OCI-LY1 (cell line): ENCODE measurements around the gene NCEH1.

Experiments
- EZH2 ChIP-seq: fragments of 200-600 bp; sonication (generic), shearing (Covaris generic); IDR thresholded peaks from 2 replicates; pipeline ENCODE4 v1.8.0; 2017; ENCODE audit warnings: borderline replicate concordance, mixed run types, mild to moderate bottlenecking, antibody characterized with exemption, low read length, moderate library complexity, mixed read lengths
- TF ChIP-seq, protein P1 (sequence below): fragments of 200-600 bp; sonication (generic), shearing (Covaris generic); IDR thresholded peaks from 2 replicates; pipeline ENCODE4 v1.5.1; 2017; ENCODE audit warnings: mild to moderate bottlenecking, antibody characterized with exemption, low read length, moderate library complexity, mixed read lengths

DNA sequence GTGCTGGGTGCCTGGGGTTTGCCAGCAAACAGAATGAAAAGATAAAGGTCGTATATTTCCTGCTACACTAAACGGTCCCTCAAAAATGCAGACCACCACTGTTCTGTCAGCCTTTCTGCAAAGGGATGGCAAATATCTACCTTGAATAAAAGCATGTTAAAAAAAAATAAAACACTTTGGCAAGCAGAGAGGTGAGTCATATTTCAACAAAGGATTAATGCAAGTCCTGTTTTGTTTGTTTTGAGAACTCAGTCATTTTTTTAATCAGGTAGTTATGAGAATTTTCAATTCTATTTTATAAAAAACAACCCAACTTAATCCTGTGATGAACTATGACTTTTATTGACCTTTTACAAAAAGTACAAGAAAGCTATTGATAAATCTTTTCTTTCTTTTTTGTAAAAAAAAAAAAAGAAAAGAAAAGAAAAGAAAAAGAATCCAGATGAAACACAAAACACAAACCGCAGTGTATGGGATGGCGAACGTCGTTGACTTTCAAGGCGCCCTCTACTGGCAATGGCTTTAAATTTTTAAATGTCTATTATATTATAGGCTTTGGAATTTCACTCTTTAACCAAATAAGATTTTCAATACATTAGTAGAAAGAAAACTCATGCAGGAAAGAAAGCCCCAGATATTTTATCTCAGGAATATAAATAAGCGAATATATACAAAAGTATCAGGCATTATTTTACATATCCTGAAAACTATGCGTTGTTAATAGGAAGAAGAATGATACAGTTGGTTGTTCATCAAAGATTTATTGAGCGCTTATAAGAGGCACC lies 87.8 kb downstream of the NCEH1 start:
- TF ChIP-seq, protein P1, sequence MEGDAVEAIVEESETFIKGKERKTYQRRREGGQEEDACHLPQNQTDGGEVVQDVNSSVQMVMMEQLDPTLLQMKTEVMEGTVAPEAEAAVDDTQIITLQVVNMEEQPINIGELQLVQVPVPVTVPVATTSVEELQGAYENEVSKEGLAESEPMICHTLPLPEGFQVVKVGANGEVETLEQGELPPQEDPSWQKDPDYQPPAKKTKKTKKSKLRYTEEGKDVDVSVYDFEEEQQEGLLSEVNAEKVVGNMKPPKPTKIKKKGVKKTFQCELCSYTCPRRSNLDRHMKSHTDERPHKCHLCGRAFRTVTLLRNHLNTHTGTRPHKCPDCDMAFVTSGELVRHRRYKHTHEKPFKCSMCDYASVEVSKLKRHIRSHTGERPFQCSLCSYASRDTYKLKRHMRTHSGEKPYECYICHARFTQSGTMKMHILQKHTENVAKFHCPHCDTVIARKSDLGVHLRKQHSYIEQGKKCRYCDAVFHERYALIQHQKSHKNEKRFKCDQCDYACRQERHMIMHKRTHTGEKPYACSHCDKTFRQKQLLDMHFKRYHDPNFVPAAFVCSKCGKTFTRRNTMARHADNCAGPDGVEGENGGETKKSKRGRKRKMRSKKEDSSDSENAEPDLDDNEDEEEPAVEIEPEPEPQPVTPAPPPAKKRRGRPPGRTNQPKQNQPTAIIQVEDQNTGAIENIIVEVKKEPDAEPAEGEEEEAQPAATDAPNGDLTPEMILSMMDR, result peak; percentile 68
- no peak for TF ChIP-seq EZH2
